Neural progenitor cell (in vitro differentiated cells): ENCODE measurements around the gene ZSWIM4. TPM values are rescaled to one million over a fixed set of nuclear protein-coding genes. Genes with fewer than 3 reads are reported as not detected.
"Not testable (repeated sequence)": the region's sequence is repeated elsewhere in the genome, so short reads cannot be mapped to it uniquely, and the experiment has no call there.

Experiments
- DNase-seq: peaks from one replicate; pipeline ENCODE4 v3.0.0-alpha.2; 2016; ENCODE audit warnings: low spot score
- H2AFZ ChIP-seq: fragments of 200-600 bp; sonication (generic); replicated peaks from 2 replicates; pipeline ENCODE4 v1.6.1; 2016; ENCODE audit warnings: antibody characterized with exemption
- H3F3A ChIP-seq: fragments of 200-600 bp; sonication (generic); 2 replicates; pipeline ENCODE4 v1.6.1; 2016; ENCODE audit warnings: antibody characterized with exemption, low read depth
- H3K27ac ChIP-seq: fragments of 200-600 bp; sonication (generic); 2 replicates; pipeline ENCODE4 v1.5.1; 2016; ENCODE audit warnings: mild to moderate bottlenecking
- H3K27me3 ChIP-seq: fragments of 200-600 bp; sonication (generic); 2 replicates; pipeline ENCODE4 v1.6.1; 2016; ENCODE audit warnings: mild to moderate bottlenecking, moderate library complexity
- H3K36me3 ChIP-seq: fragments of 200-600 bp; sonication (generic); 2 replicates; pipeline ENCODE4 v1.5.1; 2016
- H3K4me1 ChIP-seq: fragments of 200-600 bp; sonication (generic); 2 replicates; pipeline ENCODE4 v1.6.1; 2016; ENCODE audit warnings: mixed run types
- H3K4me2 ChIP-seq: fragments of 200-600 bp; sonication (generic); 2 replicates; pipeline ENCODE4 v1.6.1; 2016
- H3K4me3 ChIP-seq: fragments of 200-600 bp; sonication (generic); 2 replicates; pipeline ENCODE4 v1.5.1; 2016
- H3K79me2 ChIP-seq: fragments of 200-600 bp; sonication (generic); 2 replicates; pipeline ENCODE4 v1.6.1; 2016; ENCODE audit warnings: low read depth
- H3K9ac ChIP-seq: fragments of 200-600 bp; sonication (generic); 2 replicates; pipeline ENCODE4 v1.6.1; 2016
- H3K9me3 ChIP-seq: fragments of 200-600 bp; sonication (generic); 2 replicates; pipeline ENCODE4 v1.5.1; 2016; ENCODE audit warnings: low read depth
- H4K20me1 ChIP-seq: fragments of 200-600 bp; sonication (generic); 2 replicates; pipeline ENCODE4 v1.6.1; 2016; ENCODE audit warnings: low read depth
- H3K27ac Mint-ChIP-seq: 3 replicates; pipeline ENCODE4 v1.8.0; 2021; ENCODE audit warnings: mixed read lengths
- H3K27me3 Mint-ChIP-seq: 2 replicates; pipeline ENCODE4 v1.8.0; 2022; ENCODE audit warnings: low read depth, mild to moderate bottlenecking, inconsistent platforms, moderate library complexity, mixed read lengths; ENCODE audit not compliant: insufficient read depth
- H3K36me3 Mint-ChIP-seq: 3 replicates; pipeline ENCODE4 v1.8.0; 2021; ENCODE audit warnings: mixed read lengths
- H3K4me1 Mint-ChIP-seq: 3 replicates; pipeline ENCODE4 v1.8.0; 2021; ENCODE audit warnings: mixed read lengths
- H3K4me3 Mint-ChIP-seq: 3 replicates; pipeline ENCODE4 v1.8.0; 2021; ENCODE audit warnings: mild to moderate bottlenecking, moderate library complexity, mixed read lengths
- H3K9me3 Mint-ChIP-seq: 3 replicates; pipeline ENCODE4 v1.8.0; 2020; ENCODE audit warnings: mixed read lengths
- EZH2 ChIP-seq: fragments of 200-600 bp; sonication (generic); IDR thresholded peaks from 2 replicates; pipeline ENCODE4 v1.6.1; 2017; ENCODE audit warnings: antibody characterized with exemption, mild to moderate bottlenecking, moderate library complexity
- EZH2phosphoT487 ChIP-seq: fragments of 200-600 bp; sonication (generic); IDR thresholded peaks from 2 replicates; pipeline ENCODE4 v1.6.1; 2017; ENCODE audit warnings: antibody characterized with exemption
- total RNA-seq: library from RNA; depleted of rRNA; stranded (reverse); fragments of >200 nt; gene quantifications from 2 replicates; pipeline ENCODE4 v1.2.3, GENCODE V29; 2015; ENCODE audit warnings: low replicate concordance
- TF ChIP-seq, protein P1 (sequence below): fragments of 200-600 bp; sonication (generic); IDR thresholded peaks from 2 replicates; pipeline ENCODE4 v1.5.1; 2017; ENCODE audit warnings: antibody characterized with exemption, mild to moderate bottlenecking

Gene ZSWIM4
- total RNA-seq, 1 donor from 2014 or later, result 6.7 TPM

DNA sequence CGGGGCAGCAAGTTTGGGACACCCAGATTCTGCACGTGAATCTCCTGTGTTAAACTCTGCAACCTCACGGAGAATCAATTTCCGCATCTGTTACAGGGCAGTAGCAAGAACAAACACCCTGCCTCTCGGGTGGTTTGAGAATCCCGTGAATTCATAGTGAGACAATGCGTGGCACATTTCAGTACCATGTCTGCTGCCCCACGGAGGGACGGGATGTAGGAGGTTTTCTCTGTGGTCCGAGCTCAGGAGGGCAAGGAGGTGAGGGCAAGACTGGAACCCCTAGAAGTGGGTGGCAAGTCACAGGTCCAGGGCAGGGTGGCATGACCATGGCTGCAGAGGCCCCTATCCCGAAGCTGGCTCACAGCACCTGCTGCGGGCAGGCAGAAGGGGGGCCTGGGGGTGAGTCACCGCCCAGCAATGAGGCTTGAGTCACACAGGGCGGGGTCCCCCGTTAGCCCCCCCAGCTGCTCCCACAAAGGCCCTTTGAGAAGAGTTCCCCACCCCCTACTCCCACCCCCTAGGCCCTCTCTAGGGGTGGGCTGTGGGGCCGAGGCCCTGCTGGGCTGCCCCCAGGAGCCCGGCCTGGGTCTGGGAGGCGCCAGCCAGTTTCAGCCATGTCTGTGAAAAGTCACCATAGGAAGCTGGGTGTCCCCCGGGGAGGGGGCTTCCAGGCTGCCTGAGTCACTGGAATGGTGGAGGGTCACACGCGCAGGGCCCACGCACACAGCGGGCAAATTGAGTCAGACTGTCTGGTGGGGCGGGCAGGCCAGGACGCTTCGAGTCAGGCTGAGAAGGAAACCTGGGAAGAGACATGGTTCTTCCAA lies 55.9 kb downstream of the ZSWIM4 start:
- peaks cover 35% of the 10 kb centered on the region for H3F3A ChIP-seq
- DNase-seq, result no peak
- no peak overlapping the region for H3K4me2 ChIP-seq
- H3K27ac ChIP-seq, result no peak overlapping the region
- H3K36me3 ChIP-seq, result no peaks in the 10 kb centered on the region
- peak overlapping the region; percentile 97 for H3K27ac Mint-ChIP-seq
- peak overlapping the region; percentile 76 for H3K4me3 Mint-ChIP-seq
- no peak overlapping the region for H3K4me3 ChIP-seq
- no peaks in the 10 kb centered on the region for H3K36me3 Mint-ChIP-seq
- TF ChIP-seq EZH2phosphoT487 (no peak), EZH2 (no peak)
- TF ChIP-seq, protein P1, sequence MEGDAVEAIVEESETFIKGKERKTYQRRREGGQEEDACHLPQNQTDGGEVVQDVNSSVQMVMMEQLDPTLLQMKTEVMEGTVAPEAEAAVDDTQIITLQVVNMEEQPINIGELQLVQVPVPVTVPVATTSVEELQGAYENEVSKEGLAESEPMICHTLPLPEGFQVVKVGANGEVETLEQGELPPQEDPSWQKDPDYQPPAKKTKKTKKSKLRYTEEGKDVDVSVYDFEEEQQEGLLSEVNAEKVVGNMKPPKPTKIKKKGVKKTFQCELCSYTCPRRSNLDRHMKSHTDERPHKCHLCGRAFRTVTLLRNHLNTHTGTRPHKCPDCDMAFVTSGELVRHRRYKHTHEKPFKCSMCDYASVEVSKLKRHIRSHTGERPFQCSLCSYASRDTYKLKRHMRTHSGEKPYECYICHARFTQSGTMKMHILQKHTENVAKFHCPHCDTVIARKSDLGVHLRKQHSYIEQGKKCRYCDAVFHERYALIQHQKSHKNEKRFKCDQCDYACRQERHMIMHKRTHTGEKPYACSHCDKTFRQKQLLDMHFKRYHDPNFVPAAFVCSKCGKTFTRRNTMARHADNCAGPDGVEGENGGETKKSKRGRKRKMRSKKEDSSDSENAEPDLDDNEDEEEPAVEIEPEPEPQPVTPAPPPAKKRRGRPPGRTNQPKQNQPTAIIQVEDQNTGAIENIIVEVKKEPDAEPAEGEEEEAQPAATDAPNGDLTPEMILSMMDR, result no peak
- H2AFZ ChIP-seq, result no peak overlapping the region
- peaks cover 8% of the 10 kb centered on the region for H3K4me1 ChIP-seq
- H3K9me3 ChIP-seq, result no peaks in the 10 kb centered on the region
- H3K9me3 Mint-ChIP-seq, result no peaks in the 10 kb centered on the region
- H4K20me1 ChIP-seq, result no peaks in the 10 kb centered on the region
- H3K9ac ChIP-seq, result no peak overlapping the region
- H3K4me1 Mint-ChIP-seq, result peaks cover 25% of the 10 kb centered on the region
- peaks cover 7% of the 10 kb centered on the region for H3K27me3 ChIP-seq
- H3K79me2 ChIP-seq, result no peaks in the 10 kb centered on the region
- H3K27me3 Mint-ChIP-seq, result peaks cover 12% of the 10 kb centered on the region

DNA sequence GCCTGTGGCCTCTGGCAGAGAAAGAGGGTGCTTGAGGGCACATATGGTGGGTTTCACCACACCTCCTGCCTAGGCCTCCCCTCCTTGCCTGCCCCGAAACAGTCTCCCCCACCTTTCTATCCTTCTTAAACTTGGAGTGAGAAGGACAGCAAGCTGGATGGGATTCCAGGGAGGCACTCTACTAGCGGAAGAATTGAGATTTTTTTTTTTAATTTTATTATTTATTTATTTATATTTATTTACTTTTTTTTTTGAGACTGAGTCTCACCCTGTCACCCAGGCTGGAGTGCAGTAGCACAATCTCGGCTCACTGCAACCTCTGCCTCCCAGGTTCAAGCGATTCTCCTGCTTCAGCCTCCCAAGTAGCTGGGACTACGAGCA lies 56.5 kb downstream of the ZSWIM4 start:
- H3K9ac ChIP-seq, H3K4me2 ChIP-seq, H2AFZ ChIP-seq, H3K79me2 ChIP-seq, H3K36me3 ChIP-seq, H3K36me3 Mint-ChIP-seq, H3K27ac ChIP-seq, H3K27me3 ChIP-seq, H3K4me3 ChIP-seq, H3K4me1 ChIP-seq, DNase-seq, H4K20me1 ChIP-seq, H3K9me3 ChIP-seq, H3K4me3 Mint-ChIP-seq, H3K9me3 Mint-ChIP-seq: not testable (repeated sequence)
- Mint-ChIP-seq H3K4me1 (peaks cover 19% of the 10 kb centered on the region), H3K27ac (peak overlapping the region; percentile 91), H3K27me3 (peaks cover 13% of the 10 kb centered on the region)
- H3F3A ChIP-seq, result peaks cover 29% of the 10 kb centered on the region

DNA sequence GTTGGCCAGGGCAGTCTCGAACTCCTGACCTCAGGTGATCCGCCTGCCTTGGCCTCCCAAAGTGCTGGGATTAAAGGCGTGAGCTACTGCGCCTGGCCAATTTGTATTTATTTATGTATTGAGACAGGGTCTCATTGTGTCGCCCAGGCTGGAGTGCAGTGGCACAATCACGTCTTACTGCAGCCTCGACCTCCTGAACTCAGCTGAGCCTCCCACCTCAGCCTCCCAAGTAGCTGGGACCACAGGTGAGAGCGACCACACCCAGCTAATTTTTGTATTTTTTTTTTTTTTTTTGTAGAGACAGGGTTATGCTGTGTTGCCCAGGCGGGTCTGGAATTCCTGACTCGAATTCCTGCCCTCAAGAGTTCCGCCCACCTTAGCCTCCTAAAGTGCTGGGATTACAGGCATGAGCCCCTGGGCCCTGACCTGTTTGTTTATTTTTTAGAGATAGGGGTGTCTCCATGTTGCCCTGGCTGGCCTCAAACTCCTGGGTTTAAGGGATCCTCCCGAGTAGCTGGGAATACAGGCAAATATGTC lies 57.0 kb downstream of the ZSWIM4 start:
- not testable (repeated sequence) for H3K4me3 ChIP-seq, H3K27ac Mint-ChIP-seq, H3K27ac ChIP-seq, H3K27me3 ChIP-seq, H3K4me3 Mint-ChIP-seq, H3K79me2 ChIP-seq, H3K9me3 ChIP-seq, H3K4me1 ChIP-seq, DNase-seq, H3K4me2 ChIP-seq, H3K9ac ChIP-seq, H3K36me3 Mint-ChIP-seq, H2AFZ ChIP-seq, H3K9me3 Mint-ChIP-seq, H4K20me1 ChIP-seq, H3K36me3 ChIP-seq
- peaks cover 24% of the 10 kb centered on the region for H3F3A ChIP-seq
- peaks cover 17% of the 10 kb centered on the region for H3K4me1 Mint-ChIP-seq
- H3K27me3 Mint-ChIP-seq, result peaks cover 13% of the 10 kb centered on the region

DNA sequence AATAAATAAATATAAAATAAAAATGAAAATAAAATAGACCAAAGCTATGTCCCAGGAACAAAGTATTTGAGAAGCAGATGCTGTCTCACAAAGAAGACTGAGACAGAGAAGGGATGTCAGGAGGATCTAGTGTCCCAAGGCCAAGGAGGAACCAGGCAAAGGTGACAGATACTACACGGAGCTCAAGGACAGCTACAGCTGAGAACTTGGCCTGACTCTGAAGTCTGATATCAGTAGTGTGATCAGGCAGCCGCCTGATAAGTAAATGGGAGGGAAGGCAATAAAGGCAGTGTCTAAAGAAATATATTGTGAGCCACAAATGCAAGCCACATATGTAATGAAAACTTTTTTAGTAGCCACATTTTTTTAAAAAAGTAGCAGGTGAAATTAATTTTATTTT lies 61.3 kb downstream of the ZSWIM4 start:
- no peaks in the 10 kb centered on the region for H3K36me3 ChIP-seq

More for the DNA sequence above, 61.3 kb downstream of the ZSWIM4 start:
- peaks cover 9% of the 10 kb centered on the region for H3K27me3 Mint-ChIP-seq
- TF ChIP-seq EZH2 (no peak), EZH2phosphoT487 (no peak)
- TF ChIP-seq, protein P1, result no peak
- H4K20me1 ChIP-seq, result no peaks in the 10 kb centered on the region
- peaks cover 4% of the 10 kb centered on the region for H3K27me3 ChIP-seq
- H3K9me3 ChIP-seq, result no peaks in the 10 kb centered on the region
- no peak overlapping the region for H2AFZ ChIP-seq
- no peak overlapping the region for H3K9ac ChIP-seq
- peaks cover 8% of the 10 kb centered on the region for H3K4me1 Mint-ChIP-seq
- no peak overlapping the region for H3K4me3 Mint-ChIP-seq
- no peaks in the 10 kb centered on the region for H3K36me3 Mint-ChIP-seq
- H3K9me3 Mint-ChIP-seq, result no peaks in the 10 kb centered on the region
- DNase-seq, result no peak
- peaks cover 2% of the 10 kb centered on the region for H3K4me1 ChIP-seq
- H3K4me2 ChIP-seq, result no peak overlapping the region
- no peaks in the 10 kb centered on the region for H3F3A ChIP-seq
- no peak overlapping the region for H3K27ac ChIP-seq
- no peak overlapping the region for H3K27ac Mint-ChIP-seq
- H3K4me3 ChIP-seq, result no peak overlapping the region
- H3K79me2 ChIP-seq, result no peaks in the 10 kb centered on the region
